ENCODE results near the gene F12.

Gene F12

DNA sequence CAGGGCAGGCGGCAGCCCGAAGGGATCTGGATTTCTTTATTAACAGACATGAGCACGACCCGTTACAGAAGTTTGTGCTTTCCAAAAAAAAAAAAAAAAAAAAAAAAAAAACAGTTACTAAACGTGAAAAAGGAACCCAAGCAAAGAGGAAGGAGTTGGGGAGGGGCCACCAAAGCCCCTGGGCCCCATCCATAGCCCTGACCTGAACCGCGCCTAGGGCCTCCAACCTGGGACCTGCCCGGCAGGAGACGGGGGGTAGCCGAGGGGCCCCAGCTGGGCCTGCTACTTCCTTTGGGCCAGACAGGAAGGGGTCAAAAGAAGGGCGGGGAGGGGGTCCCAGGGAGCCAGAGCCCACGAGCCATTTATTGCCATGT is 47.2 kb upstream of the F12 start:
- TF ChIP-seq, protein P1, sequence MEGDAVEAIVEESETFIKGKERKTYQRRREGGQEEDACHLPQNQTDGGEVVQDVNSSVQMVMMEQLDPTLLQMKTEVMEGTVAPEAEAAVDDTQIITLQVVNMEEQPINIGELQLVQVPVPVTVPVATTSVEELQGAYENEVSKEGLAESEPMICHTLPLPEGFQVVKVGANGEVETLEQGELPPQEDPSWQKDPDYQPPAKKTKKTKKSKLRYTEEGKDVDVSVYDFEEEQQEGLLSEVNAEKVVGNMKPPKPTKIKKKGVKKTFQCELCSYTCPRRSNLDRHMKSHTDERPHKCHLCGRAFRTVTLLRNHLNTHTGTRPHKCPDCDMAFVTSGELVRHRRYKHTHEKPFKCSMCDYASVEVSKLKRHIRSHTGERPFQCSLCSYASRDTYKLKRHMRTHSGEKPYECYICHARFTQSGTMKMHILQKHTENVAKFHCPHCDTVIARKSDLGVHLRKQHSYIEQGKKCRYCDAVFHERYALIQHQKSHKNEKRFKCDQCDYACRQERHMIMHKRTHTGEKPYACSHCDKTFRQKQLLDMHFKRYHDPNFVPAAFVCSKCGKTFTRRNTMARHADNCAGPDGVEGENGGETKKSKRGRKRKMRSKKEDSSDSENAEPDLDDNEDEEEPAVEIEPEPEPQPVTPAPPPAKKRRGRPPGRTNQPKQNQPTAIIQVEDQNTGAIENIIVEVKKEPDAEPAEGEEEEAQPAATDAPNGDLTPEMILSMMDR (IDR thresholded peaks at IDR 0.05; ENCODE audit: poor library complexity, severe bottlenecking): peak; percentile 78
- H3K36me3 ChIP-seq (ENCODE audit: low read depth): peaks cover 25% of the 10 kb centered on the region
- no peaks in the 10 kb centered on the region for H3K4me1 ChIP-seq (ENCODE audit: insufficient read depth, poor library complexity, severe bottlenecking)
- H3K27me3 ChIP-seq (ENCODE audit: insufficient read depth, poor library complexity, severe bottlenecking): no peaks in the 10 kb centered on the region
- no peak overlapping the region for H3K4me3 ChIP-seq (ENCODE audit: severe bottlenecking)
- DNase-seq (ENCODE audit: low spot score) (no peak), ATAC-seq (ENCODE audit: low read depth) (no peak)
- no peaks in the 10 kb centered on the region for H3K9me3 ChIP-seq (ENCODE audit: severe bottlenecking)
- peak overlapping the region; percentile 77 for H3K27ac ChIP-seq (ENCODE audit: poor library complexity, severe bottlenecking)

DNA sequence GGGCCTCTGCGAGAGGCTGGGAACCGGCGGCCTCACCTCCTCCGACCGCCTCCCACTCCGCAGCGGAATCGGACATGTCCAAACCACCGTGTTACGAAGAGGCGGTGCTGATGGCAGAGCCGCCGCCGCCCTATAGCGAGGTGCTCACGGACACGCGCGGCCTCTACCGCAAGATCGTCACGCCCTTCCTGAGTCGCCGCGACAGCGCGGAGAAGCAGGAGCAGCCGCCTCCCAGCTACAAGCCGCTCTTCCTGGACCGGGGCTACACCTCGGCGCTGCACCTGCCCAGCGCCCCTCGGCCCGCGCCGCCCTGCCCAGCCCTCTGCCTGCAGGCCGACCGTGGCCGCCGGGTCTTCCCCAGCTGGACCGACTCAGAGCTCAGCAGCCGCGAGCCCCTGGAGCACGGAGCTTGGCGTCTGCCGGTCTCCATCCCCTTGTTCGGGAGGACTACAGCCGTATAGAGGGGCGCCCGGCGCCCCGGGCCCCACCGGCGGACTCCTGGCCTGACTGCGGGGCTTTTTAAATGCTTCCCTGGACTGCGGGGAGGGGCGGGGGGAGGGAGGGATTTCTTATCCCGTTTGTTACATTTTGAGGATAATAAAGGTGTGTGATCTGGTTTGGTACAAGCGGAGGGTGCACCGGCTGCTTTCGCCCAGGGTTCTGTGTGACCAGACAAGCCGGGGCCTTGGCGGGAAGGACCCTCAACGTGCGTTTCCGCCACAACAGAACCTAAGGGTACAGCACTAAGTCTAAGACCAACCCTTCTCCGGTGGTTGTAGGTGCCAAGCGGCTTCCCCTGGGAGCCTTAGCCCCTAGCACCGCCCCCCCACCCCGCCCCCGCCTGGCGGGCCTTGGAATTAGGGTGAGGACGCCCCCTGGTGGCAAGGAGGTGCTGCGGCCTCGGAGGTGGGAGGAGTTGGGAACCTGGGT is 46.6 kb upstream of the F12 start:
- H3K4me3 ChIP-seq (ENCODE audit: severe bottlenecking): peak overlapping the region; percentile 56
- DNase-seq (ENCODE audit: low spot score) (peak; percentile 96), ATAC-seq (ENCODE audit: low read depth) (peak; percentile 34)
- H3K4me1 ChIP-seq (ENCODE audit: insufficient read depth, poor library complexity, severe bottlenecking): no peaks in the 10 kb centered on the region
- H3K9me3 ChIP-seq (ENCODE audit: severe bottlenecking): no peaks in the 10 kb centered on the region
- peaks cover 25% of the 10 kb centered on the region for H3K36me3 ChIP-seq (ENCODE audit: low read depth)
- peak overlapping the region; percentile 77 for H3K27ac ChIP-seq (ENCODE audit: poor library complexity, severe bottlenecking)
- TF ChIP-seq, protein P1 (IDR thresholded peaks at IDR 0.05; ENCODE audit: poor library complexity, severe bottlenecking): peak; percentile 94
- no peaks in the 10 kb centered on the region for H3K27me3 ChIP-seq (ENCODE audit: insufficient read depth, poor library complexity, severe bottlenecking)

DNA sequence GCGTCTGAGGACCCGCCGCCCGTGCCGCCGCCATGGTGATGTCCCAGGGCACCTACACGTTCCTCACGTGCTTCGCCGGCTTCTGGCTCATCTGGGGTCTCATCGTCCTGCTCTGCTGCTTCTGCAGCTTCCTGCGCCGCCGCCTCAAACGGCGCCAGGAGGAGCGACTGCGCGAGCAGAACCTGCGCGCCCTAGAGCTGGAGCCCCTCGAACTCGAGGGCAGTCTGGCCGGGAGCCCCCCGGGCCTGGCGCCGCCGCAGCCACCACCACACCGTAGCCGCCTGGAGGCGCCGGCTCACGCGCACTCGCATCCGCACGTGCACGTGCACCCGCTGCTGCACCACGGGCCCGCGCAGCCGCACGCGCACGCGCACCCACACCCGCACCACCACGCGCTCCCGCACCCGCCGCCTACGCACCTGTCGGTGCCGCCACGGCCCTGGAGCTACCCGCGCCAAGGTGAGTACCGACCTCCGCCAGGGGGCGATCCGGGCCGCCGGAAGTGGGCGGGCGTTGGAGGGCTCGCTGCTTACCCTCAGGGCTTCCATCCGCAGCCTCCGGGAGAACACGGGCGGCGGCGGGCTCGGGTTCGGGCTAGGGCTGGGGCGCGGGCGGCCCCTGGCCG is 45.8 kb upstream of the F12 start:
- no peaks in the 10 kb centered on the region for H3K9me3 ChIP-seq (ENCODE audit: severe bottlenecking)
- H3K27me3 ChIP-seq (ENCODE audit: insufficient read depth, poor library complexity, severe bottlenecking): no peaks in the 10 kb centered on the region
- TF ChIP-seq, protein P1 (IDR thresholded peaks at IDR 0.05; ENCODE audit: poor library complexity, severe bottlenecking): peak; percentile 41
- peaks cover 25% of the 10 kb centered on the region for H3K36me3 ChIP-seq (ENCODE audit: low read depth)
- H3K4me1 ChIP-seq (ENCODE audit: insufficient read depth, poor library complexity, severe bottlenecking): no peaks in the 10 kb centered on the region
- DNase-seq (ENCODE audit: low spot score) (no peak), ATAC-seq (ENCODE audit: low read depth) (peak; percentile 44)
- peak overlapping the region; percentile 56 for H3K4me3 ChIP-seq (ENCODE audit: severe bottlenecking)
- peak overlapping the region; percentile 77 for H3K27ac ChIP-seq (ENCODE audit: poor library complexity, severe bottlenecking)

DNA sequence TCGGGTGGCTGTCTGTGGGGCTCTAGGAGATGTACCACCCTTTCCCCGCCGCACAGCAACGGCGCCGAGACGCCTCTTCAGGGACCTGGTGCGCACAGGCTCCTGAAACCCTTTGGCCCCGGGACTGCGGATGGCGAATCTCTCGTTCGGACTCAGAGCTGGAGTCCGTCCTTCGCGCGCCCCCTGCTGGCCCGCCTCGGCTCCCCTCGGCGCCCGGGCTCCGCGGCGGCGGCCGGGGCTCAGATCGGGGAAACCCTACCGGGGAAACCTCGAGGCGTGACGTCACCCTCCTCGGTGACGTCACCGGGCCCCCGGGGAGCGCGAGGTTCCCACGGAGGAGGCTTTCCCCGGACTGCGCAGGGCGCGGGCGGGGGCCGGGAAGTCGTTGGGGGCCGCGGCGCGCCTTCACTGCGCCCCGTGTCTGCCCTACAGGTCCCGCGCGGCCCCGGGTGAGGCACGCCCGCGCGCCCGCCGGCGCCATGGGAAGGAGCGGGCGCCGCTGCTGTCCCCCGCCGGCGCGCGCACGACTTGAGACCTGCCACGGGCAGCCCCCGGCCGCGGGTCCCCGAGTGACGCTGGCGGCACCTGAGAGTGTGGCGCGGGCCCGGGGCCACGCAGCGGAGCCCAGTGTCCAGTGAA is 45.2 kb upstream of the F12 start:
- ATAC-seq (ENCODE audit: low read depth) (peak; percentile 44), DNase-seq (ENCODE audit: low spot score) (peak; percentile 92)
- Histone ChIP-seq H3K27me3 (ENCODE audit: insufficient read depth, poor library complexity, severe bottlenecking) (no peaks in the 10 kb centered on the region), H3K9me3 (ENCODE audit: severe bottlenecking) (no peaks in the 10 kb centered on the region), H3K4me1 (ENCODE audit: insufficient read depth, poor library complexity, severe bottlenecking) (no peaks in the 10 kb centered on the region), H3K4me3 (ENCODE audit: severe bottlenecking) (peak overlapping the region; percentile 56), H3K36me3 (ENCODE audit: low read depth) (peaks cover 25% of the 10 kb centered on the region), H3K27ac (ENCODE audit: poor library complexity, severe bottlenecking) (peak overlapping the region; percentile 77)
- TF ChIP-seq, protein P1 (IDR thresholded peaks at IDR 0.05; ENCODE audit: poor library complexity, severe bottlenecking): peak; percentile 97
